Vagina (tissue), 2 donors: ENCODE results near the gene MBD5. TPM values are rescaled to one million over a fixed set of nuclear protein-coding genes. Genes with fewer than 3 reads are reported as not detected.

Experiments
- DNase-seq, 2 donors: peaks; one replicate each; pipeline ENCODE4 v3.0.0-alpha.2; 2017; ENCODE audit errors: extremely low spot score in 2 of 2
- H3K27ac ChIP-seq: fragments of 200-600 bp; sonication (generic); one replicate; pipeline ENCODE4 v1.5.1; 2019
- H3K27me3 ChIP-seq: fragments of 200-600 bp; sonication (generic); one replicate; pipeline ENCODE4 v1.5.1; 2019
- H3K36me3 ChIP-seq, 2 donors: fragments of 200-600 bp; sonication (generic); one replicate each; pipeline ENCODE4 v1.5.1; 2017 to 2019
- H3K4me1 ChIP-seq: fragments of 200-600 bp; sonication (generic); one replicate; pipeline ENCODE4 v1.5.1; 2019
- H3K4me3 ChIP-seq, 2 donors: fragments of 200-600 bp; sonication (generic); 1 replicate in 1 of 2; 2 replicates in 1 of 2; pipeline ENCODE4 v1.5.1; 2016 to 2019
- H3K9me3 ChIP-seq: fragments of 200-600 bp; sonication (generic); one replicate; pipeline ENCODE4 v1.5.1; 2019
- POLR2A ChIP-seq, 2 donors: fragments of 450-650 bp; IDR thresholded peaks; one replicate each; pipeline ENCODE4 v1.6.1; 2017; ENCODE audit warnings: antibody characterized with exemption in 2 of 2, mild to moderate bottlenecking in 2 of 2, moderate library complexity in 2 of 2
- POLR2AphosphoS5 ChIP-seq, 2 donors: sonication (generic); formaldehyde crosslinking; IDR thresholded peaks; one replicate each; pipeline ENCODE4 v1.9.0; 2017; ENCODE audit warnings: antibody characterized with exemption in 2 of 2, mild to moderate bottlenecking in 2 of 2, low read depth in 1 of 2; ENCODE audit not compliant: insufficient read depth in 1 of 2
- intact Hi-C: fragments of 100-400 bp; cut with DNase I; formaldehyde crosslinking; loops from one replicate; pipeline ENCODE4 v1.15.1; 2023
- total RNA-seq: library from RNA; depleted of rRNA; stranded (reverse); fragments of >200 nt; gene quantifications from one replicate; pipeline ENCODE4 v1.2.3, GENCODE V29; 2016
- TF ChIP-seq, protein P1 (sequence below), 3 experiments: fragments of 450-650 bp in 2 of 3; fragments of 200-600 bp in 1 of 3; sonication (generic) in 1 of 3; IDR thresholded peaks; one replicate each; pipeline ENCODE4 v1.5.1; 2017 to 2019; ENCODE audit warnings: antibody characterized with exemption in 3 of 3, mild to moderate bottlenecking in 2 of 3, moderate library complexity in 2 of 3

The MBD5 gene
- total RNA-seq, 1 donor from 2014 or later: 32.7 TPM

DNA sequence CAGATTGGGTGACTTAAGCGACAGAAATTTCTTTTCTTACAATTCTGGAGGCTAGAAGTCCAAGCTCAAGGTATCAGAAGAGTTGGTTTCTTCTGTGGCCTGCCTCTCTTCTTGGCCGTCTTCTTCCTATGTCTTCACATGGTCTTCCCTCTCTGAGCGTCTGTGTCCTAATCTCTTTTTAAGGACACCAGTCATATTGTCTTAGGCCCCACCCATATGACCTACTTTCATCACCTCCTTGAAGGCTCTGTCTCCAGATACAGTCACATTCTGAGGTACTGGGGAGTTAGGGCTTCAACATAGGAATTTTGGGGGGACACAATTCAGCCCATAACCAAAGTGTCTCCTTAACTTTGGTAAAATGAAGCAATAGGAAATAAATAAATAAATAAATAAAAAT, 512.8 kb downstream of the MBD5 start:
- Histone ChIP-seq H3K9me3 (no peaks in the 10 kb centered on the region), H3K36me3 (no peaks in the 10 kb centered on the region), H3K27me3 (no peaks in the 10 kb centered on the region), H3K4me1 (no peaks in the 10 kb centered on the region), H3K4me3 (no peak overlapping the region), H3K27ac (no peak overlapping the region)
- no peak for DNase-seq
- no peak for TF ChIP-seq POLR2AphosphoS5 (IDR thresholded peaks at IDR 0.05; ENCODE audit: insufficient read depth in 1 of 2, low read depth in 1 of 2)
- no peak for TF ChIP-seq POLR2A (IDR thresholded peaks at IDR 0.05)
- TF ChIP-seq, protein P1, sequence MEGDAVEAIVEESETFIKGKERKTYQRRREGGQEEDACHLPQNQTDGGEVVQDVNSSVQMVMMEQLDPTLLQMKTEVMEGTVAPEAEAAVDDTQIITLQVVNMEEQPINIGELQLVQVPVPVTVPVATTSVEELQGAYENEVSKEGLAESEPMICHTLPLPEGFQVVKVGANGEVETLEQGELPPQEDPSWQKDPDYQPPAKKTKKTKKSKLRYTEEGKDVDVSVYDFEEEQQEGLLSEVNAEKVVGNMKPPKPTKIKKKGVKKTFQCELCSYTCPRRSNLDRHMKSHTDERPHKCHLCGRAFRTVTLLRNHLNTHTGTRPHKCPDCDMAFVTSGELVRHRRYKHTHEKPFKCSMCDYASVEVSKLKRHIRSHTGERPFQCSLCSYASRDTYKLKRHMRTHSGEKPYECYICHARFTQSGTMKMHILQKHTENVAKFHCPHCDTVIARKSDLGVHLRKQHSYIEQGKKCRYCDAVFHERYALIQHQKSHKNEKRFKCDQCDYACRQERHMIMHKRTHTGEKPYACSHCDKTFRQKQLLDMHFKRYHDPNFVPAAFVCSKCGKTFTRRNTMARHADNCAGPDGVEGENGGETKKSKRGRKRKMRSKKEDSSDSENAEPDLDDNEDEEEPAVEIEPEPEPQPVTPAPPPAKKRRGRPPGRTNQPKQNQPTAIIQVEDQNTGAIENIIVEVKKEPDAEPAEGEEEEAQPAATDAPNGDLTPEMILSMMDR (IDR thresholded peaks at IDR 0.05): no peak
- intact Hi-C loops: no loop called here

DNA sequence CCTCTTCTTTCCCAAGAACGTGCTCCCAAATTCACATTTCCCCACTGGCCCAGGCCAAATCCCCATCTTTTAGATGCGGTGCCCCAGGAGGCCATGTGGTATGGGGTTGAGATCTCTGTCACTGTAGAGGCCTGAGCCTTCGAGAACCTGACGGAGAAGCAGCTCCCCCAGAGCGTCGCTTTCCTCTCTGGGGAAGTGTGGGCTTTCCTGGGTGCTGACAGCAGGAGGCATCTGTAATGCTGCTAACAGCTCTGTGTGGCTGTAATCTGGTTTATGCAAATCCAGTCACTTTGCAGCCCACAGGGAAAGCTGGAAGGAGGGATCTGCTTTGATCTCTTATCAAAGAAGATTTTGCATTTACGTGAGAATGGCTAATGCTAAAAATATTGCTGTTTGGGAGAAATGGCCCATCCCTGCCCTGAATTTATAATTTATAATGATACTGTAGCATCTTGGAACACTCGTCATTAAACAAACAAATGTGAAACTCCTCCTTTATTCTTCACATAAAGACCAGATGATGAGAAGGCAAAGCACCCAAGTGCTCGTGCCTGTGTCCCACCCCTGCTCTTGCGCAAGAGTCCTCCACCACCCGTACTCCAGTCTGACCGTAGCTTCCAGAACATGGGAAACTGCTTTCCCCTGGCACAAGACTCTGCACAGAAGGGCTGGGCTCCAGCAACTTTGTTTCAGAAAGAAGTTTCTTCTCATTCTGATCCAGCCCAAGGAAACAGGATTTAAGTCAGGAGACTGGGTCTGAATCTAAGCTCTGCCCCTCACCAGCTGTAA, 513.7 kb downstream of the MBD5 start:
- no peaks in the 10 kb centered on the region for H3K27me3 ChIP-seq
- no peak for DNase-seq
- intact Hi-C loops: no loop called here
- H3K4me1 ChIP-seq: no peaks in the 10 kb centered on the region
- H3K36me3 ChIP-seq: no peaks in the 10 kb centered on the region
- H3K4me3 ChIP-seq: no peak overlapping the region
- TF ChIP-seq, protein P1 (IDR thresholded peaks at IDR 0.05): no peak
- TF ChIP-seq POLR2AphosphoS5 (IDR thresholded peaks at IDR 0.05; ENCODE audit: insufficient read depth in 1 of 2, low read depth in 1 of 2): no peak
- TF ChIP-seq POLR2A (IDR thresholded peaks at IDR 0.05): no peak
- H3K27ac ChIP-seq: no peak overlapping the region
- H3K9me3 ChIP-seq: no peaks in the 10 kb centered on the region

DNA sequence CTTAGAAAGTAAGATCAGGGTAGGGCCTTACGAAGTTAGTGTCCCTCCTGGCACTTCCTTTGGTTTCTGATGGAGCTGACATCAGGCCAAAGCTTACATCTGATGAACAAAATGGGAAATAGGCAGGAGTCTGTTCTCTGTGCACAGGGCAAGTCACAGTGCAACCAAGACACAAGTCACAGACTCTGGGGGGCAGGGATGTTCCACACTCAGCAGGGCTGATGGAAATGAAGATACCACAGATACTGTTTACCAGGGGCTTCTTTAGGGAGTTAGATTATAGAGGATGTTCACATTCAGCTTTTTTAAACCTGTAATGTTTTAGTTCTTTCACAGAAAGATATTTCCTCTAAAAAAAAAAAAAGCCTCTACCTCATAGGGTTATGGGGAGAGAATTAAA, 517.5 kb downstream of the MBD5 start:
- Histone ChIP-seq H3K4me3 (no peak overlapping the region), H3K9me3 (no peaks in the 10 kb centered on the region), H3K36me3 (no peaks in the 10 kb centered on the region), H3K27me3 (no peaks in the 10 kb centered on the region), H3K27ac (no peak overlapping the region), H3K4me1 (no peaks in the 10 kb centered on the region)
- TF ChIP-seq POLR2A (IDR thresholded peaks at IDR 0.05) (no peak), POLR2AphosphoS5 (IDR thresholded peaks at IDR 0.05; ENCODE audit: insufficient read depth in 1 of 2, low read depth in 1 of 2) (no peak)
- TF ChIP-seq, protein P1 (IDR thresholded peaks at IDR 0.05): no peak
- DNase-seq: no peak
- intact Hi-C loops: no loop called here

DNA sequence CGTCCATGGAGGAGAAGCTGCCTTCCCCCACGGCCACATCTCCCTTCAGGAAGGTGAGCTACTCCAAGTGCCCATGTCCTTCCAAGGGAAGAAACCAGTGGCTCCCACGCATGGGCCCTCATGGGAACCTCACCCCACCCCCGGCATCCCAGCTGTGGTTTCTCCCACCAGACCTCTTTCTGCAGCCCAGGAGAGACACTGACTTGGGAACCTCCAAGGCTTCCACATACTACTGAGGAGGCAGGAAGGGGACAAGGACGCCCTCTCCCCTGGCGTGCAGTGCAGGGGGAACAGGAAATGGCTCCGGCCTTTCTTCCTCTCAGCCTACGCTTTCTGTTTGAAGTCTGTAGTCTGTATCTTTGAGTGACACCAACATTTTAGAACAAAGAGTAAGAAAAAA, 519.1 kb downstream of the MBD5 start:
- no peaks in the 10 kb centered on the region for H3K9me3 ChIP-seq
- H3K27ac ChIP-seq: no peak overlapping the region

DNA sequence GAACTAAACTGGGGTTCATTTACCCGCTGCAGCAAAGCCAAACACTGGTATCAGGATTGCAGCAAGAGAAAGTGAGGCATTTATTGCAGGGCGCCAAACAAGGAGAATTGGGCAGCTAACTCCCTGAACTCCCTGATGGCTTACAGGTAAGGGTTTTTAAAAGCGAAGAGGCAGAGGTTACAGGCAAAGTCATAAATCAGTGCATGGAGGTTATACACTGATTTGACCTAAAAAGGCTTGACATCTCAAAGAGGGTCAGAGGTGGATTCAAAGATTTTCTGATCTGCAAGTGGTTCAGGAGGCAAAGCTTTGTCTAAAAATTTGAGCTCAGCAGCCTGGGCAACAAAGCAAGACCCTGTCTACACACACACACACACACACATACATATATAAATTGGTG, 520.9 kb downstream of the MBD5 start:
- Histone ChIP-seq H3K9me3 (no peaks in the 10 kb centered on the region), H3K4me1 (no peaks in the 10 kb centered on the region), H3K4me3 (no peak overlapping the region), H3K27me3 (no peaks in the 10 kb centered on the region), H3K27ac (no peak overlapping the region), H3K36me3 (no peaks in the 10 kb centered on the region)
- intact Hi-C loops: no loop called here
- DNase-seq: no peak
- TF ChIP-seq POLR2AphosphoS5 (IDR thresholded peaks at IDR 0.05; ENCODE audit: insufficient read depth in 1 of 2, low read depth in 1 of 2) (no peak), POLR2A (IDR thresholded peaks at IDR 0.05) (no peak)
- TF ChIP-seq, protein P1 (IDR thresholded peaks at IDR 0.05): no peak

More for the DNA sequence above, 519.1 kb downstream of the MBD5 start:
- H3K27me3 ChIP-seq: no peaks in the 10 kb centered on the region
- no peak for DNase-seq
- no peaks in the 10 kb centered on the region for H3K36me3 ChIP-seq
- TF ChIP-seq POLR2A (IDR thresholded peaks at IDR 0.05) (no peak), POLR2AphosphoS5 (IDR thresholded peaks at IDR 0.05; ENCODE audit: insufficient read depth in 1 of 2, low read depth in 1 of 2) (no peak)
- TF ChIP-seq, protein P1 (IDR thresholded peaks at IDR 0.05): no peak
- no peaks in the 10 kb centered on the region for H3K4me1 ChIP-seq
- no peak overlapping the region for H3K4me3 ChIP-seq
- intact Hi-C loops: no loop called here
